GM10847 (cell line): ENCODE results near the gene ARHGAP26.

Experiments used
- POLR2A ChIP-seq: IDR thresholded peaks from 2 replicates; pipeline ENCODE4 v1.6.1; 2011; ENCODE audit not compliant: insufficient read length; ENCODE audit errors: extremely low read depth

Gene ARHGAP26

GRCh38 chr5:142769793-142770649 is at the start of gene ARHGAP26:
TSS of gene ARHGAP26 (plus strand) at chr5:142770377. CDS start at chr5:142770762, 385 bp downstream.
- peak; percentile 65 for TF ChIP-seq POLR2A

DNA sequence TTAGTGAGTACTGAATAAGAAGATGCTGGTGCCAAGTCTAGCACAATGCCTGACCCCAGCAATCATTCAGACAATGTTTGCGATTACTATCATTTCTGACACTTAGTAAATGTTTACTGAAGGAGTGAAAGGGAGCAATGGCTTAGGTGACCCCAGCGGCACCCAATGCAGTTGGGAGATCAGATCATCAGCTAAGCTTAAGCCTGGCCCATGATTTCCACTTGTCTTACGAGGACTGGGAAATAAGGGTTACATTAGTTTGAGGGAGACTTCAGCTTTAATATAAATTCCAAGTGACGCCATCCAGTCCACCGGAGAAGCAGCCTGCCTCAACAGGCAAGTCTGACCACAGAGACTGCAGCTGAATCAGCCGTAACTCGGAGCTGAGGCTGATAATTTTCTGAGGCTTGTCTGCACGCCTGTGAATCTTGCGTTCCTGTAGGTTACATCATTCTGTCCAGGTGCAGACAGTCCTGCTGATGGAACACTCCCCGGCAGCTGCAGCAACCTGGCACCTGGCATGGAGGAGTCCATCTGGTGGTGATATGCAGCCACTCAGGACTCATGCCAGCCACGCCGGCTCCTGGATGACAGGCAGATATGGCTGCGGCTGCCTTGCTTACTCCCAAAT is 49.4 kb upstream of the ARHGAP26 start:
- no peak for TF ChIP-seq POLR2A

DNA sequence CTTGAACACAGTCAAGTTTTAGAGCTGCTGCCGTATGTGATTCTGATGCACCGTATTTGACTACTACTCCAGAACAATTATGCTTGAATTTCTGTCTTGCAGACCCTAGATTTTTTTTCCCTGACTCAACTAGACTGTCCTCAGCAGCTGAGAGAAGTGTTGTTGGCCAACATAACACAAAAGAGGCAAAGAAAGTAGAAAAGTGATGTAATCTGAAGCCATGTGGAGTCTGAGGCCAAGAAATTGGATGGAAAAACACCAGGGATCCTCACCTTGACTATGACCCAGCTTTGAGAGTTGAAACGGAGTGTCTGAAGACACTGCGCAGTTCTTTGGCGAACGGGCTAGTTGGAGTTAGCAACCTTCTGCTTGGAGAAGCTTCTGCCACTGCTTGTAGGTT is 48.0 kb upstream of the ARHGAP26 start:
- no peak for TF ChIP-seq POLR2A

DNA sequence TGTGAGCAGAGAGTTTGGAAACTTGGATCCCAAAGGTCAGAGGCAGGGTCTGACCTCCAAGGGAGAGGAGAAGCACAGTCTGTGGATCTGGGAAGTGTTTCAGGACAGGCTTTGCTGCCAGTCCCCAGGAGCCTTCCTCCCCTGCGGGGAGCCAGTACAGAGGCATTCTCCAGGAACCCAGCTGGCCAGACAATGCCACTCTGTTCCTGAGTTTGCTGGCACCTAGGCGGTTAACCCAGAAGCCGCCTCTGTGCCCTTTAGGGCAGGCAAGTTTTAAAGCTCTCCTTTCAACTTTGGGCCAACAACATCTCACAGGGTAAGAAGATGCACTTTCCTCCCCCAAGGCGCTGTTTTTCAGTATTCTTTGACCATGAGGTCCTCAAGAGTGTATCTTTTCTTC is 47.3 kb upstream of the ARHGAP26 start:
- TF ChIP-seq POLR2A = no peak

DNA sequence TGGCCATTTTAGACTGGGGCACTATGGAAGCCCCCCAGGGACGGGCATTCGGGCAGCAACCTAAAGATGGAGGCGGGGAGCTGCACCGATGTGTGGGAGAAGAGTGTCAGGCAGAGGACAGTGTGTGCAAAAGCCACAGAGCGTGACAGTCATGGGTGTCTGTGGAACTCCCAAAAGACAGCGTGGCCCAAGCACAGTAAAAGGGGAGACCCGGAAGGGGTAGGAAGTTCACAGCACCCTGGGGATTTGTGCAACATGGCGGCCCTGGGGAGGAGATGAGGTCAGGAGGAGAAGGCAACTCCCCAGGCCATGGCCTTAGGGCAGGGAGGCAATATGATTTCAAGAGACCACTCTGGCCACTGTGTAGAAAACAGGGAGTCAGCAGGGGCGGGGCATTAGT is 45.4 kb upstream of the ARHGAP26 start:
- TF ChIP-seq POLR2A = no peak

DNA sequence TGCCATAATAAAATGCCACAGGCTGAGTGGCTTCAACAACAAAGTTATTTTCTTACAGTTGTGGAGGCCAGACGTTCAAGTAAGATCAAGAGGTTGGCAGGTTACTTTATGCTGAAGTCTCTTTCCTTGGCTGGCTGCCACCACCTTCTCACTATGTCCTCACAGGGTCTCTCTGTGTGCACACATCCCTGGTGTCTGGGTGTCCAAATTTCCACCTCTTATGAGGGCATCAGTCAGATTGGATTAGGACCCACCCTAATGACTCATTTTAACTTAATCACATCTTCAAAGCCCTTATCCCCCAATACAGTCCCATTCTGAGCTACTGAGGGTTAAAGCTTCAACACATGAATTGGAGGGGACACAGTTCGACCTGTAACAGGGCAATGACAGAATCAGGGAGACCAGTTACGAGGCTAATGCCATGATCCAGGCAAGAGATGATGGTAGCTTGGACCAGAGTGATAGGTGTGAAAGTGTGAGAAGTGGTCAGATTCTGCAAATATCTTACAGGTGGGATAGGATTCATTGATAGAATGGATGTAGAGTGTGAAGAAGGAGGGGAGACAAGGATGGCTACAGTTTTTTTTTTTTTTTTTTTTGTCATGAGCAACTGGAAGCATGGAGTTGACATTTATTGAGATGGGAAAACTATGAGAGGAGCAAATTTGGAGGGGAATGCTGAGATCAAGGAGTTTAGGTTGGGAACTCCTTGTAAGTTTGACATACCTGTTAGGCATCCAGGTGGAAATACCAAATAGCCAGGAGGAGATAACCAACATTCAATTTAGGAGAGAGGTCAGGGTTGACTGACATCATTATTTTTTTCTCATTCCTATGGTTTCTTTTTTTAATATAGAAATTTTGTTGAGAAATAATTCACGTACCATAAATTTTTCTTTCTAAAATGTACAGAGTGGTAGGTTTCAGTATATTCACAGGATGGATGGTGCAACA is 44.7 kb upstream of the ARHGAP26 start:
- TF ChIP-seq POLR2A = no peak

DNA sequence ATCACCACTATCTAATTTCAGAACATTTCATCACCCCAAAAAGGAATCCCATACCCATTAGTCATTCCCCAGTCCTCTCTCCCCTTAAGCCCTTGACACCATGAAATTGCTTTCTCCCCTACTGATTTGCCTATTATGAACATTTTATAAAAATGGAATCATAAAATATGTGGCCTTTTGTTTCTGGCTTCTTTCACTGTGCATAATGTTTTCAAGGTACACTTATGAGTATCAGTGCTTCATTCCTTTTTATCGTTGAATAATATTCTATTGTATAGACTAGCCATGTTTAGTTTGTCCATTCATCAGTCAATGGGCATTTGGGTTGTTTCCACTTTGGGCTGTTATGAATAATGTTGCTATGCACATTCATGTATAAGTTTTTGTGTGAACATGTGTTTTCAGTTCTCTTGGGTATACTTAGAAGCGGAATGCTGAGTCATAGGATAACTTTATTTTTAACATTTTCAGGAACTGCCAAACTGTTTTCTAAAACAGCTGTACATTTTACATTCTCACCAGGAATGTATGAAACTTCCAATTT is 43.9 kb upstream of the ARHGAP26 start:
- no peak for TF ChIP-seq POLR2A

- TF ChIP-seq POLR2A = no peak
Observed at GRCh38 chr5:142727735-142728047, 42.5 kb upstream of the ARHGAP26 start.

DNA sequence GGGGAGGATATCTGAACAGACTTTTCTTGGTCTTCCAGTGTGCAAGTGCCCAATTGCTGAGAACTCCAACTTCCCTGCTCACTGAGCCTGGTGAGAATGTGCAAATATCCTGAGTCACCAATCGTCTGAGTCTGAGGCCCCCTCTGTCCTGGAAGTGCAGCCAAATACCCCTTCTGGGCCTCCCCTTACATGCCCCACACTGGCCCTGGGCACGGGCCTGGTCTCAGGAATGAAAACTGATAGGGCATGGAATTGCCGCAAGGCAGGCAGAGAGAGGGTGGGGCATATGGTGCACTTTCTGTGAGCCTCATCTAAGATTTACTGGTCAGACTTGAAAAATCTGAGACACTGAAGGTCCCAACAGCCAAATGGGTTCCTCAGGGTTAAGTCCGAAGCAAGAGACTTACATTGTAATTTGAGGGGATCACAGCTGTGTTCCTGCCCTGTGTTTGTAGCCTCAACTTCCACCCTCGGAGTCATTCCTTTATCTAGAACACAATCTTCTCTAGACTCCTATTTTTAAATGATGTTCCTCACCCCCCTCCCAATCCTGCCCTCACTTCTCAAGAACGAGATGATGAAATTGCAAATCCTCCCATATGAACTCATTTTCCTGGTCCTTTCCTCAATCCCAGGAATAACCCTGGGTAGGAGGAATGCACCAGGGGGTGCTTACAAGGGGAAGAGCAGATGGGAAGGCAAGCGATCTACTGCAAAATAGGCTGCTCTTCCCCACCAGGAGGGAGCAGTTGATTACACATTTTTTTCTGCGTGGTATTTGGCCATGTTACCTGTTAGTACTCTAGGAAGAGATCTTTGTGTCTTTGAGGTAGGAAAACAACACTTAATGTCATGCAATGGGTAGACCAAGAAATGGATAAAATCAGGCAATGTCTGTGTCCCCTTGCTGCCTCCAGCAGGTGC is 34.6 kb upstream of the ARHGAP26 start:
- TF ChIP-seq POLR2A = no peak

DNA sequence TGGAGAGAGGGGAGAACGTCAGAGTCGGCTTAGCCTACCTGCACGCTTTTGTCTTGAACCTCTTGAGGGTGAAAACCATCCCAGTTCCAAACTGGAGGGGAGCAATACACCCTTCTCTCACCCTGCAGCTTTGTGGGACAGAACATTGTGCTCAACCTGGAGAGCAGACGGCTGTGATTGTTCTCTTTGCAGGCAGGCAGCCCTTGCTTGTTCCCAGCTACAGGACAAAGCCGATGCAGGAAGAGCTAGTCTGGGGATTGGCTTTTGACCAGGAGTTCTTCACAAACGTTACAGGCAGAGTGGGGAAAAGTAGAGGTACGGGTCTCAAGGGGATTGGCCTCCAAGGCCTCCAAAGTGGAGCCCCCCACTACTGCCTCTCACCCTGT is 33.9 kb upstream of the ARHGAP26 start:
- TF ChIP-seq POLR2A = no peak

DNA sequence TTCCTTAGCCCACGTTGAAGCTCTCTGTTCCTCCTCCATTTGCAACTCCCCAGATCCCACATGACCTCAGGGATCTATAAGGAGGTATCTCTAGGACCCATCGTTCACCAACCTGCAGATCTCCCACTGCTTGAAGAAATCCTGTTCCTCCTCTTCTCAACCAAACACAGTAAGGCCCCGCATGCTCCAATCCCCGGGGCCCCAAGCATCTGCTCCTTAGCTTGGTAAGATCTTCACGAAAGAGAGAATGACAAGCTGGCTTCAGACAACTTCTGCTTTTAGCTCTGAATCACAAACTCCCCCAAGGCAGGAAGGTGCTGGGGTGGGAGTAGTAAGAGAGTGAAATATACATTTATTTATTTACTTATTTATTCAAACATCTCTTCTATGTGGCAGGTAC is 33.0 kb upstream of the ARHGAP26 start:
- TF ChIP-seq POLR2A = no peak

GRCh38 chr5:142740474-142741242 is 29.5 kb upstream of the ARHGAP26 start:
- TF ChIP-seq POLR2A = no peak

DNA sequence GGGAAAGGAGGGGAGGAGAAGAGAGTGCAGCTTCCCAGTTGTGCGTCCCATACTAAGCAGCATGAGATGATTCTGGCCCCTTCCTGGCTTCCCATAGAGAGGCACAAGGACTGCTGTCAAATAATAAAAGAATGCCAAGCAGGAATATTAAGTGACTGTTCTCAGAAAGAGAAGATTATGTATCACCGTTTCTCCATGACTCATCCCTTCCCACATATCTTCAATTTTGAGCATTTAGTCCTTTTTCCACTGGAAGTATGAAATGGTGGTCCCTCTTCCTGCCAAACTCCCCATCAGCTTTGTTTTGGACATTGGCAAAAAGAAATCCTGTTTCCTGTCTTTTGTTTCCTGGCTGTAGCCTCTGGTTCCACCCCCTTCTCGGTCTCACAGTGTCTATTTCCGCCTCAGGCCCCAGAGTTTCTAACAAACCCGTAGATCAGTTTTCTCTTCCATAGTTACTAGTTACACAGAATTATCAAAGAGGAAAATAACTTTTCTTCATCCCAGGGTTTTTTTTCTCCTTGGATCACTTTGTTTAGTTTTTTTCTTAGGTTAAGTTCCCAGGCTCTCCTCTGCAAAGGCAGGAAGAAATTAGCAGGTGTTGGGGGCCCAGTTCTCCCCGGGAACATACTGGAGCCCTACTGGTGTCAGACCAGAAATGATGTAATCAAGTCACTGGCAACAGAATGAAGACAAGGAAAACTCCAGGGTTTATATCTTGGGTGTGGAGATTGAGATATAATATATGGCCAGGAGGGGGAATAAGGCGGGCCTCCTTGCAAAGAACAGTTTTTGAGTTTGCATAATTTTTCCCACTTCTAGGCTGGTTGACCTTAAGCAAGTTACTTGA is 26.4 kb upstream of the ARHGAP26 start:
- TF ChIP-seq POLR2A = no peak

GRCh38 chr5:142745268-142745667 is 24.9 kb upstream of the ARHGAP26 start:
- TF ChIP-seq POLR2A = no peak
